ENCODE measurements around the gene WDR4. TPM values are rescaled to one million over a fixed set of nuclear protein-coding genes. Genes with fewer than 3 reads are reported as not detected.
A peak's percentile ranks its signal among the peaks of the same experiment; 100 is the strongest.

Gene WDR4
- total and polyA plus RNA-seq, 9 of the 15 experiments (the other 6 are each of a cell fraction or from before 2014, with no cell fraction given): 5.4 to 95.4 (median 32.1) TPM

DNA sequence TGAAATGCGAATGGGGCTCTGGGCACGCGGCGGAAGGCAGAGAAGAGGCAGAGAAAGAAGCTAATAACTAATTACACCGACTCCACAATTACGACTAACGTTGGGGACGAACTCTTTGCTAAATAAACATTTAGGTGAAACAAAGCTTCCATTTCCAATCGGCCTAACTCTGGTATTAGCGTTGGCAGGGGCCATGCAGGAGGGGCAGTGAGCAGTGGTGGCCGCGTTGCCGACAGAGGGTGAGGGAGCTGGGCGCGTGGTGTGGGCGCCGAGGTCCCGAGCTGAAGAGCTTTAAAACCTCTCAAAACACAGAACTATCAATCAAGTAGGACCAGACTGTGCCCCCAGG, 13.2 kb upstream of the WDR4 start (continued):
- TF ChIP-seq, protein P1, sequence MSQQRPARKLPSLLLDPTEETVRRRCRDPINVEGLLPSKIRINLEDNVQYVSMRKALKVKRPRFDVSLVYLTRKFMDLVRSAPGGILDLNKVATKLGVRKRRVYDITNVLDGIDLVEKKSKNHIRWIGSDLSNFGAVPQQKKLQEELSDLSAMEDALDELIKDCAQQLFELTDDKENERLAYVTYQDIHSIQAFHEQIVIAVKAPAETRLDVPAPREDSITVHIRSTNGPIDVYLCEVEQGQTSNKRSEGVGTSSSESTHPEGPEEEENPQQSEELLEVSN (IDR thresholded peaks at IDR 0.05; ENCODE audit: borderline replicate concordance in 1 of 2, extremely low read depth in 1 of 2, insufficient read depth in 1 of 2, insufficient read length in 1 of 2, low read depth in 1 of 2, low read length in 1 of 2, poor library complexity in 1 of 2, severe bottlenecking in 1 of 2): peak in 1 of 2 experiments; percentile 37
- peak; percentile 20 for TF ChIP-seq SMAD4 (CRISPR knock-in tag; conservative IDR thresholded peaks at IDR 0.05)
- no peak for TF ChIP-seq ZKSCAN1 (IDR thresholded peaks at IDR 0.05; ENCODE audit: low read depth, low read length)
- TF ChIP-seq, protein P2, sequence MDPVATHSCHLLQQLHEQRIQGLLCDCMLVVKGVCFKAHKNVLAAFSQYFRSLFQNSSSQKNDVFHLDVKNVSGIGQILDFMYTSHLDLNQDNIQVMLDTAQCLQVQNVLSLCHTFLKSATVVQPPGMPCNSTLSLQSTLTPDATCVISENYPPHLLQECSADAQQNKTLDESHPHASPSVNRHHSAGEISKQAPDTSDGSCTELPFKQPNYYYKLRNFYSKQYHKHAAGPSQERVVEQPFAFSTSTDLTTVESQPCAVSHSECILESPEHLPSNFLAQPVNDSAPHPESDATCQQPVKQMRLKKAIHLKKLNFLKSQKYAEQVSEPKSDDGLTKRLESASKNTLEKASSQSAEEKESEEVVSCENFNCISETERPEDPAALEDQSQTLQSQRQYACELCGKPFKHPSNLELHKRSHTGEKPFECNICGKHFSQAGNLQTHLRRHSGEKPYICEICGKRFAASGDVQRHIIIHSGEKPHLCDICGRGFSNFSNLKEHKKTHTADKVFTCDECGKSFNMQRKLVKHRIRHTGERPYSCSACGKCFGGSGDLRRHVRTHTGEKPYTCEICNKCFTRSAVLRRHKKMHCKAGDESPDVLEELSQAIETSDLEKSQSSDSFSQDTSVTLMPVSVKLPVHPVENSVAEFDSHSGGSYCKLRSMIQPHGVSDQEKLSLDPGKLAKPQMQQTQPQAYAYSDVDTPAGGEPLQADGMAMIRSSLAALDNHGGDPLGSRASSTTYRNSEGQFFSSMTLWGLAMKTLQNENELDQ (CRISPR knock-in tag; IDR thresholded peaks at IDR 0.05; ENCODE audit: borderline replicate concordance): 0 out of 2 replicates have a peak, but pooled peaks have one; percentile 37
- no peak for TF ChIP-seq JUN (IDR thresholded peaks at IDR 0.05; ENCODE audit: borderline replicate concordance, low read depth, low read length)
- 0 out of 2 replicates have a peak, but pooled peaks have one; percentile 1 for TF ChIP-seq JUN (CRISPR knock-in tag; IDR thresholded peaks at IDR 0.05; ENCODE audit: borderline replicate concordance)
- peak in 1 of 2 experiments; percentile 54; a peak in 2 of 4 replicates for TF ChIP-seq HDAC1 (IDR thresholded peaks at IDR 0.05)
